ENCODE results near the gene PIGA. TPM values are rescaled to one million over a fixed set of nuclear protein-coding genes. Genes with fewer than 3 reads are reported as not detected.

The PIGA gene
- total RNA-seq, 4 donors from 2014 or later, result 3.2 to 6.6 (median 4.2) TPM

DNA sequence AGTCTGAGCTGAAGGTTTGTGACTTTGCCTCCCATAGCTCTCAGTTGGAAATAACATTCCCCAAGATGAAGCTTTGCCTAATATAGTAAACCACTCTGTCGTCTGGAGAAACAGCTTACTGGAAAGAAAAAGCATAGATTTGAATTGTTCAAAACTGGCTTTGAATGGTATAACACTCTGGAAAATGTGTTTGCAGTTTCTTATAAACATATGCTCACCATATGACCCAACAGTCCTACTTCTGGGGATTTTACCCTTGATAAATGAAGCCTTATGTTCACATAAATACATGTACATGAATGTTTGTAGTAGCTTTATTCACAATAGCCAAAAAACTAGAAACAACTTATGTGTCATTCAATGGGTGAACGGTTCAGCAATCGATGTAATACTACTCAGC is 38.7 kb upstream of the PIGA start:
- no peak for DNase-seq (ENCODE audit: extremely low spot score)
- no peak overlapping the region for H3K27ac ChIP-seq (replicated peaks in 1 of 4)
- intact Hi-C loops (cut with DNase I), result no loop called here
- H3K4me1 ChIP-seq, result no peaks in the 10 kb centered on the region
- no peaks in the 10 kb centered on the region for H3K27me3 ChIP-seq
- no peaks in the 10 kb centered on the region for H3K36me3 ChIP-seq
- H3K9me3 ChIP-seq, result no peaks in the 10 kb centered on the region
- TF ChIP-seq EP300 (IDR thresholded peaks at IDR 0.05), result no peak
- no peak for TF ChIP-seq POLR2AphosphoS5 (IDR thresholded peaks at IDR 0.05)
- TF ChIP-seq POLR2A (IDR thresholded peaks at IDR 0.05; ENCODE audit: low read depth), result no peak
- TF ChIP-seq, protein P1, sequence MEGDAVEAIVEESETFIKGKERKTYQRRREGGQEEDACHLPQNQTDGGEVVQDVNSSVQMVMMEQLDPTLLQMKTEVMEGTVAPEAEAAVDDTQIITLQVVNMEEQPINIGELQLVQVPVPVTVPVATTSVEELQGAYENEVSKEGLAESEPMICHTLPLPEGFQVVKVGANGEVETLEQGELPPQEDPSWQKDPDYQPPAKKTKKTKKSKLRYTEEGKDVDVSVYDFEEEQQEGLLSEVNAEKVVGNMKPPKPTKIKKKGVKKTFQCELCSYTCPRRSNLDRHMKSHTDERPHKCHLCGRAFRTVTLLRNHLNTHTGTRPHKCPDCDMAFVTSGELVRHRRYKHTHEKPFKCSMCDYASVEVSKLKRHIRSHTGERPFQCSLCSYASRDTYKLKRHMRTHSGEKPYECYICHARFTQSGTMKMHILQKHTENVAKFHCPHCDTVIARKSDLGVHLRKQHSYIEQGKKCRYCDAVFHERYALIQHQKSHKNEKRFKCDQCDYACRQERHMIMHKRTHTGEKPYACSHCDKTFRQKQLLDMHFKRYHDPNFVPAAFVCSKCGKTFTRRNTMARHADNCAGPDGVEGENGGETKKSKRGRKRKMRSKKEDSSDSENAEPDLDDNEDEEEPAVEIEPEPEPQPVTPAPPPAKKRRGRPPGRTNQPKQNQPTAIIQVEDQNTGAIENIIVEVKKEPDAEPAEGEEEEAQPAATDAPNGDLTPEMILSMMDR (IDR thresholded peaks at IDR 0.05), result no peak
- no peak overlapping the region for H3K4me3 ChIP-seq
- WGBS, result 64% methylated on average over 3 of the region's 3 CpGs

DNA sequence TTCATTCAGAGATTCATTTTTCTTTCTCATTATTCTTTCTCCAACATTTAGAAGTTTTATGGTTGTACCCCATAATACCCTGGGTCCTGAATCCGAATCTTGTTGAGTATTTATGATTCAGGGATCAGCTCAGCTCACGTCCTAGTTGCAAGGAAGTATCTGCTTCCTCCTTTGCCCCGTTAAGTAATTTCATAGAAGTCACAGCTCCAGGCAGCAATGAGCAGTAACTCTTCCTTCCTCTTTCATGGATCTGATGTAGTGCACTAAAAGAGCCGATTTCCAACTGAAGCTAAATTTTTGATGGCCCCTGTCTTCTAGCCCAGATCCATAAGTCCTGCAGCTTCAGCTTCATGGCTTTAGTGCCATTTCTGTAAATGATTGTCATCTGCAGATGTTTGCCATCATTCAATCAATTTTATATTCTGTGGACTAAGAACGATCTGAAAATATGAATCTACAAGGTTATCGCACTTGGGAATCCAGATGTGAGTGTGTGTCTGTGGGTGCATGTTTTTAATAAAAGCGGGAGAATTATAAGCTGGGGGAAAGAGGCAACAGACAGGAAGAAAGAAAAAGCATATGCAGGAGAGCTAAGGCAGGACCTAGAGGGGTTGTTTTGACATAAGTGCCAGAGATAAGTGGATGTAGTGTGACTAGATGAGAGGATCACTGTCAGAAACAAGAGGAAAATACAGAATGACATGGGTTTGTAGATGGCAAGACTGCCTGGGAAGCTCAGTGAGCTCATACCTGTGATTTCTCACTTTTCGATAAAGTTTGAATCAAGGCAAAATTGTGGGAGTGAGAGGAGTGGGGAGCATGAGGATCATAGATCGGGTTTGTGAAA is 31.4 kb upstream of the PIGA start:
- Histone ChIP-seq H3K27me3 (no peaks in the 10 kb centered on the region), H3K36me3 (peaks cover 0 to 9% (median 0%) of the 10 kb centered on the region in 4 donors), H3K4me1 (no peaks in the 10 kb centered on the region), H3K27ac (replicated peaks in 1 of 4) (no peak overlapping the region), H3K4me3 (no peak overlapping the region), H3K9me3 (no peaks in the 10 kb centered on the region)
- intact Hi-C loops (cut with DNase I), result no loop called here
- no peak for DNase-seq (ENCODE audit: extremely low spot score)
- TF ChIP-seq POLR2A (IDR thresholded peaks at IDR 0.05; ENCODE audit: low read depth), result no peak
- no peak for TF ChIP-seq POLR2AphosphoS5 (IDR thresholded peaks at IDR 0.05)
- WGBS, result 76% methylated on average over 9 of the region's 9 CpGs

DNA sequence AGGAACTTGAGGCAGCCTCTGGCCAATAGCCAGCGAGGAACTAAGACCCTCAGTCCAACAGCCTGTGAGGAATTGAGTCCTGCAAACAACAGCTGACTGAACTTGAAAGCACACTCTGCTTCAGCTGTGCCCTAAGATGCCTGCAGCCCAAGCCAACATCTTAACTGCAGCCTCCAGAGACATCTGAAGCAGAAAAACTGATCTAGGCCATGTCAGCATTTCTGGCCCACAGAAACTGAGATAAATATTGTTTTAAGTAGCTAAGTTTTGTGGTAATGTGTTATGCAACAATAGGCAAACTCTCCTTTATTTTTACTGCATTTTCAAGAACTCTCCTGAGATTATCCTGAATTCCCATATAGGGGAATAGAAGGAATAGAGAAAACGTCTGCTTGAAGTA is 24.4 kb upstream of the PIGA start:
- Histone ChIP-seq H3K4me1 (no peaks in the 10 kb centered on the region), H3K36me3 (peaks cover 0 to 9% (median 0%) of the 10 kb centered on the region in 4 donors), H3K27me3 (no peaks in the 10 kb centered on the region), H3K27ac (replicated peaks in 1 of 4) (no peak overlapping the region), H3K4me3 (no peak overlapping the region), H3K9me3 (no peaks in the 10 kb centered on the region)
- no peak for DNase-seq (ENCODE audit: extremely low spot score)
- 63% methylated on average over 2 of the region's 2 CpGs for WGBS
- TF ChIP-seq POLR2AphosphoS5 (IDR thresholded peaks at IDR 0.05) (no peak), EP300 (IDR thresholded peaks at IDR 0.05) (no peak), POLR2A (IDR thresholded peaks at IDR 0.05; ENCODE audit: low read depth) (no peak)
- TF ChIP-seq, protein P1 (IDR thresholded peaks at IDR 0.05), result no peak
- intact Hi-C loops (cut with DNase I), result loop anchor here (10.0 kb wide), 1 partner anchor 205 kb away; no protein-coding TSS in a partner anchor

DNA sequence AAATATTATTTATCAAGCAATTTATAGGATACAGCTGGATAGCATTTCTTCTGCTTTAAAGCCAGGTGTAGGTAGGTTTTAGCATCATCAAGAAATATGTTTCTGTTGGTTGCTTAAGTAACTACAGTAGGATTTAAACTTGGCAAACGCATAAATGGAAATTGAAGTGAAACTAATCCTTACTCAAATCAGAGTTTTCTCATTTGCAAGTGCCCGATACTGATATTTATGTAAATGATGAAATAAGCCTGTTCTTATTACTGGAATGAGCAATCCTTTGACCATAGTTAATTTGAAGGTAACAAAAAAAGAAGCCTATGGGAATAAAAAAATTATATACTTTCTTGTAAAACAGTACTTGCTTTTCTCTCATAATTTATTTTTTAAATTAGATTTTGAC is 23.2 kb upstream of the PIGA start:
- H3K27me3 ChIP-seq, result no peaks in the 10 kb centered on the region

DNA sequence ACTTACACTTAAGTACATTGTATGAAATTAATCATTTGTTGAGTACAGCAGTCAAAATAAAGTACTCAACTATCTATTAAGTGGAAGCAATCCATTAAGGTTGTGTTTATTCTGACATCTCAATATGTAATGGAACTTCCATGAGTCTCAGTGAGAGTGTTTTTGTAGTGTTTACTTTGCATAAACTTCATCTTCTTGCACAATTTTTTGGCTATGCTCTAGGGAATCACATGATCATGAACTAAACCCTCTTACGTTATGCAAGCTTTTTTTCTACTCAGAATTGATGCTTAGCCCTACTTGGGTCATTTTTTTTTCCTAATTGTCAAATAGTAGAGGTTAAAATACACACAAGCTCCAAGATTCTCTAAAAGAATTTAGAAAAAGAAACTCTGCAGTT is 21.1 kb upstream of the PIGA start:
- Histone ChIP-seq H3K4me1 (no peaks in the 10 kb centered on the region), H3K36me3 (no peaks in the 10 kb centered on the region), H3K27ac (replicated peaks in 1 of 4) (peak overlapping the region in 1 of 4 donors; percentile 38), H3K9me3 (no peaks in the 10 kb centered on the region), H3K27me3 (no peaks in the 10 kb centered on the region), H3K4me3 (no peak overlapping the region)
- 37% methylated on average over 1 of the region's 1 CpG for WGBS
- TF ChIP-seq POLR2A (IDR thresholded peaks at IDR 0.05; ENCODE audit: low read depth), result no peak
- TF ChIP-seq EP300 (IDR thresholded peaks at IDR 0.05), result no peak
- TF ChIP-seq, protein P1 (IDR thresholded peaks at IDR 0.05), result no peak
- no peak for TF ChIP-seq POLR2AphosphoS5 (IDR thresholded peaks at IDR 0.05)
- intact Hi-C loops (cut with DNase I), result loop anchor here (10.0 kb wide), 1 partner anchor 208 kb away; no protein-coding TSS in a partner anchor
- DNase-seq (ENCODE audit: extremely low spot score), result no peak

More for the DNA sequence above, 23.2 kb upstream of the PIGA start:
- 78% methylated on average over 2 of the region's 2 CpGs for WGBS
- no peaks in the 10 kb centered on the region for H3K4me1 ChIP-seq
- peaks cover 0 to 9% (median 0%) of the 10 kb centered on the region in 4 donors for H3K36me3 ChIP-seq
- no peak for DNase-seq (ENCODE audit: extremely low spot score)
- intact Hi-C loops (cut with DNase I), result loop anchor here (10.0 kb wide), 1 partner anchor 206 kb away; no protein-coding TSS in a partner anchor
- no peak for TF ChIP-seq POLR2AphosphoS5 (IDR thresholded peaks at IDR 0.05)
- no peak for TF ChIP-seq POLR2A (IDR thresholded peaks at IDR 0.05; ENCODE audit: low read depth)
- no peaks in the 10 kb centered on the region for H3K9me3 ChIP-seq
- H3K4me3 ChIP-seq, result no peak overlapping the region
- no peak overlapping the region for H3K27ac ChIP-seq (replicated peaks in 1 of 4)

All from esophagus muscularis mucosa (tissue), 4 donors.